ENCODE measurements around the gene BRDT.
"Not testable (repeated sequence)": the region's sequence is repeated elsewhere in the genome, so short reads cannot be mapped to it uniquely, and the experiment has no call there.

Gene BRDT

GRCh38 chr1:91981996-91982609 lies 32.9 kb downstream of the BRDT start:
- H3K36me3 ChIP-seq (ENCODE audit: control insufficient read depth in 2 of 2, insufficient read depth in 2 of 2, low read length in 2 of 2): no peaks in the 10 kb centered on the region
- no peak overlapping the region for H3K27ac ChIP-seq (ENCODE audit: low read length)
- H3K4me3 ChIP-seq (ENCODE audit: low read length in 2 of 2): no peak overlapping the region
- H3K9ac ChIP-seq (ENCODE audit: low read length in 2 of 2): no peak overlapping the region
- H3K4me1 ChIP-seq (ENCODE audit: control insufficient read depth, insufficient read depth, low read length): no peaks in the 10 kb centered on the region
- H3K9me3 ChIP-seq (ENCODE audit: control insufficient read depth in 2 of 2, low read length in 2 of 2): no peaks in the 10 kb centered on the region
- H3K27me3 ChIP-seq (ENCODE audit: control insufficient read depth in 1 of 2, insufficient read depth in 2 of 2, low read length in 2 of 2): no peaks in the 10 kb centered on the region

- H3K4me3 ChIP-seq (ENCODE audit: low read length in 2 of 2): no peak overlapping the region
- no peak overlapping the region for H3K9ac ChIP-seq (ENCODE audit: low read length in 2 of 2)
- H3K9me3 ChIP-seq (ENCODE audit: control insufficient read depth in 2 of 2, low read length in 2 of 2): no peaks in the 10 kb centered on the region
- no peak overlapping the region for H3K27ac ChIP-seq (ENCODE audit: low read length)
- H3K4me1 ChIP-seq (ENCODE audit: control insufficient read depth, insufficient read depth, low read length): no peaks in the 10 kb centered on the region
- no peaks in the 10 kb centered on the region for H3K27me3 ChIP-seq (ENCODE audit: control insufficient read depth in 1 of 2, insufficient read depth in 2 of 2, low read length in 2 of 2)
- no peaks in the 10 kb centered on the region for H3K36me3 ChIP-seq (ENCODE audit: control insufficient read depth in 2 of 2, insufficient read depth in 2 of 2, low read length in 2 of 2)
These were observed 44.1 kb downstream of the BRDT start for GRCh38 chr1:91993256-91993655.

- H3K9ac ChIP-seq (ENCODE audit: low read length in 2 of 2): no peak overlapping the region
- H3K36me3 ChIP-seq (ENCODE audit: control insufficient read depth in 2 of 2, insufficient read depth in 2 of 2, low read length in 2 of 2): no peaks in the 10 kb centered on the region
- no peaks in the 10 kb centered on the region for H3K4me1 ChIP-seq (ENCODE audit: control insufficient read depth, insufficient read depth, low read length)
- no peaks in the 10 kb centered on the region for H3K27me3 ChIP-seq (ENCODE audit: control insufficient read depth in 1 of 2, insufficient read depth in 2 of 2, low read length in 2 of 2)
- no peak overlapping the region for H3K27ac ChIP-seq (ENCODE audit: low read length)
- no peak overlapping the region for H3K4me3 ChIP-seq (ENCODE audit: low read length in 2 of 2)
- H3K9me3 ChIP-seq (ENCODE audit: control insufficient read depth in 2 of 2, low read length in 2 of 2): no peaks in the 10 kb centered on the region
These were observed 48.5 kb downstream of the BRDT start for GRCh38 chr1:91997607-91998195.

- H3K4me3 ChIP-seq (ENCODE audit: low read length in 2 of 2): no peak overlapping the region
These were observed 54.9 kb downstream of the BRDT start for GRCh38 chr1:92004129-92004528.

GRCh38 chr1:92013923-92014322 lies 64.7 kb downstream of the BRDT start:
- no peak overlapping the region for H3K9ac ChIP-seq (ENCODE audit: low read length in 2 of 2)
- no peaks in the 10 kb centered on the region for H3K4me1 ChIP-seq (ENCODE audit: control insufficient read depth, insufficient read depth, low read length)
- no peaks in the 10 kb centered on the region for H3K9me3 ChIP-seq (ENCODE audit: control insufficient read depth in 2 of 2, low read length in 2 of 2)
- H3K4me3 ChIP-seq (ENCODE audit: low read length in 2 of 2): no peak overlapping the region
- no peaks in the 10 kb centered on the region for H3K36me3 ChIP-seq (ENCODE audit: control insufficient read depth in 2 of 2, insufficient read depth in 2 of 2, low read length in 2 of 2)
- no peak overlapping the region for H3K27ac ChIP-seq (ENCODE audit: low read length)
- H3K27me3 ChIP-seq (ENCODE audit: control insufficient read depth in 1 of 2, insufficient read depth in 2 of 2, low read length in 2 of 2): no peaks in the 10 kb centered on the region

More at GRCh38 chr1:92004129-92004528, 54.9 kb downstream of the BRDT start:
- Histone ChIP-seq H3K4me1 (ENCODE audit: control insufficient read depth, insufficient read depth, low read length) (no peaks in the 10 kb centered on the region), H3K9me3 (ENCODE audit: control insufficient read depth in 2 of 2, low read length in 2 of 2) (no peaks in the 10 kb centered on the region), H3K9ac (ENCODE audit: low read length in 2 of 2) (no peak overlapping the region), H3K27me3 (ENCODE audit: control insufficient read depth in 1 of 2, insufficient read depth in 2 of 2, low read length in 2 of 2) (no peaks in the 10 kb centered on the region), H3K36me3 (ENCODE audit: control insufficient read depth in 2 of 2, insufficient read depth in 2 of 2, low read length in 2 of 2) (no peaks in the 10 kb centered on the region), H3K27ac (ENCODE audit: low read length) (no peak overlapping the region)

- no peaks in the 10 kb centered on the region for H3K27me3 ChIP-seq (ENCODE audit: control insufficient read depth in 1 of 2, insufficient read depth in 2 of 2, low read length in 2 of 2)
- no peaks in the 10 kb centered on the region for H3K4me1 ChIP-seq (ENCODE audit: control insufficient read depth, insufficient read depth, low read length)
- no peaks in the 10 kb centered on the region for H3K36me3 ChIP-seq (ENCODE audit: control insufficient read depth in 2 of 2, insufficient read depth in 2 of 2, low read length in 2 of 2)
- no peak overlapping the region for H3K9ac ChIP-seq (ENCODE audit: low read length in 2 of 2)
- H3K9me3 ChIP-seq (ENCODE audit: control insufficient read depth in 2 of 2, low read length in 2 of 2): no peaks in the 10 kb centered on the region
- no peak overlapping the region for H3K27ac ChIP-seq (ENCODE audit: low read length)
- no peak overlapping the region for H3K4me3 ChIP-seq (ENCODE audit: low read length in 2 of 2)
These were observed 67.6 kb downstream of the BRDT start for GRCh38 chr1:92016720-92017316.

GRCh38 chr1:92017656-92018055 lies 68.5 kb downstream of the BRDT start:
- H3K4me1 ChIP-seq (ENCODE audit: control insufficient read depth, insufficient read depth, low read length): no peaks in the 10 kb centered on the region
- H3K9ac ChIP-seq (ENCODE audit: low read length in 2 of 2): no peak overlapping the region
- H3K36me3 ChIP-seq (ENCODE audit: control insufficient read depth in 2 of 2, insufficient read depth in 2 of 2, low read length in 2 of 2): no peaks in the 10 kb centered on the region
- H3K9me3 ChIP-seq (ENCODE audit: control insufficient read depth in 2 of 2, low read length in 2 of 2): no peaks in the 10 kb centered on the region
- H3K27me3 ChIP-seq (ENCODE audit: control insufficient read depth in 1 of 2, insufficient read depth in 2 of 2, low read length in 2 of 2): no peaks in the 10 kb centered on the region
- H3K4me3 ChIP-seq (ENCODE audit: low read length in 2 of 2): no peak overlapping the region
- H3K27ac ChIP-seq (ENCODE audit: low read length): no peak overlapping the region

GRCh38 chr1:92026042-92026441 lies 76.8 kb downstream of the BRDT start:
- not testable (repeated sequence) for H3K27ac ChIP-seq (ENCODE audit: low read length)

GRCh38 chr1:92026806-92027205 lies 77.6 kb downstream of the BRDT start:
- H3K27ac ChIP-seq (ENCODE audit: low read length): no peak overlapping the region
- peaks cover 4% of the 10 kb centered on the region for H3K4me1 ChIP-seq (ENCODE audit: control insufficient read depth, insufficient read depth, low read length)
- H3K27me3 ChIP-seq (ENCODE audit: control insufficient read depth in 1 of 2, insufficient read depth in 2 of 2, low read length in 2 of 2): peaks cover 0 to 2% of the 10 kb centered on the region in 2 donors
- no peaks in the 10 kb centered on the region for H3K9me3 ChIP-seq (ENCODE audit: control insufficient read depth in 2 of 2, low read length in 2 of 2)
- no peak overlapping the region for H3K4me3 ChIP-seq (ENCODE audit: low read length in 2 of 2)
- H3K36me3 ChIP-seq (ENCODE audit: control insufficient read depth in 2 of 2, insufficient read depth in 2 of 2, low read length in 2 of 2): no peaks in the 10 kb centered on the region
- H3K9ac ChIP-seq (ENCODE audit: low read length in 2 of 2): no peak overlapping the region

More at GRCh38 chr1:92026042-92026441, 76.8 kb downstream of the BRDT start:
- not testable (repeated sequence) for H3K27me3 ChIP-seq (ENCODE audit: control insufficient read depth in 1 of 2, insufficient read depth in 2 of 2, low read length in 2 of 2); H3K4me1 ChIP-seq (ENCODE audit: control insufficient read depth, insufficient read depth, low read length); H3K36me3 ChIP-seq (ENCODE audit: control insufficient read depth in 2 of 2, insufficient read depth in 2 of 2, low read length in 2 of 2); H3K4me3 ChIP-seq (ENCODE audit: low read length in 2 of 2); H3K9ac ChIP-seq (ENCODE audit: low read length in 2 of 2); H3K9me3 ChIP-seq (ENCODE audit: control insufficient read depth in 2 of 2, low read length in 2 of 2)

GRCh38 chr1:92029241-92029922 lies 80.2 kb downstream of the BRDT start:
- Histone ChIP-seq H3K4me3 (ENCODE audit: low read length in 2 of 2) (peak overlapping the region; percentile 53 to 79), H3K9ac (ENCODE audit: low read length in 2 of 2) (peak overlapping the region in 1 of 2 donors; percentile 42), H3K36me3 (ENCODE audit: control insufficient read depth in 2 of 2, insufficient read depth in 2 of 2, low read length in 2 of 2) (no peaks in the 10 kb centered on the region), H3K27ac (ENCODE audit: low read length) (no peak overlapping the region), H3K27me3 (ENCODE audit: control insufficient read depth in 1 of 2, insufficient read depth in 2 of 2, low read length in 2 of 2) (peaks cover 0 to 2% of the 10 kb centered on the region in 2 donors), H3K9me3 (ENCODE audit: control insufficient read depth in 2 of 2, low read length in 2 of 2) (no peaks in the 10 kb centered on the region), H3K4me1 (ENCODE audit: control insufficient read depth, insufficient read depth, low read length) (peaks cover 4% of the 10 kb centered on the region)

Data from stomach smooth muscle (tissue), 2 donors.